HUES48 (cell line): ENCODE measurements around the gene ANTXR1.

Source experiments
- H3K27ac ChIP-seq: one replicate; pipeline ENCODE4 v1.7.0; 2013; ENCODE audit warnings: low read depth, low read length, inconsistent platforms
- H3K27me3 ChIP-seq: 2 replicates; pipeline ENCODE4 v1.6.1; 2013; ENCODE audit warnings: mild to moderate bottlenecking, low read length; ENCODE audit not compliant: control insufficient read depth, insufficient read depth
- H3K36me3 ChIP-seq: 2 replicates; pipeline ENCODE4 v1.6.1; 2013; ENCODE audit warnings: low read length; ENCODE audit not compliant: control insufficient read depth, insufficient read depth
- H3K4me1 ChIP-seq: 2 replicates; pipeline ENCODE4 v1.6.1; 2013; ENCODE audit warnings: mild to moderate bottlenecking, low read length; ENCODE audit not compliant: control insufficient read depth, insufficient read depth
- H3K4me3 ChIP-seq: 2 replicates; pipeline ENCODE4 v1.5.1; 2013; ENCODE audit warnings: mild to moderate bottlenecking, low read depth, low read length
- H3K9ac ChIP-seq: 2 replicates; pipeline ENCODE4 v1.6.1; 2013; ENCODE audit warnings: mild to moderate bottlenecking, low read depth, low read length, moderate library complexity
- H3K9me3 ChIP-seq: 2 replicates; pipeline ENCODE4 v1.6.1; 2013; ENCODE audit warnings: low read length; ENCODE audit not compliant: control insufficient read depth, insufficient read depth

Gene ANTXR1

DNA sequence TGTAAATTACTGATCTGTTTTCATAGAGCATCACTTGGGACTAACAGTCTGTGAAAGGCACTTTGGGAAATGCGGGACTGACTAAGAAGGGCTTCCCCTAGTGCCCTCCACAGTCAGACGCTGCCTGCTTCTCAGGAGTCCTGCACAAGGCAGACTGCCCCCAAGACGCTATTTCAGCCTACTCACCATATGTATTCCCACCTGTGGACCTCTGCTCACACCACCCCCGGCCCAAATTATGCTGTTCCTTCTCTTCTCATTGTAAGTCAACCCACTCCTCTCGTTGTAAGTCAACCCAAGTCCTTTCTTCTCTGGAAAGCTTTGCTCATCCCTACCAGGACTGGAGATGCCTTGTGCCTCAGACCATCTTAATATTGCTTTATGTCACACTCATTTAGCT, 198.7 kb downstream of the ANTXR1 start:
- H3K9ac ChIP-seq, result no peak overlapping the region
- H3K9me3 ChIP-seq, result no peaks in the 10 kb centered on the region
- H3K4me3 ChIP-seq, result no peak overlapping the region
- no peaks in the 10 kb centered on the region for H3K36me3 ChIP-seq
- H3K4me1 ChIP-seq, result peaks cover 25% of the 10 kb centered on the region
- H3K27me3 ChIP-seq, result no peaks in the 10 kb centered on the region
- no peak overlapping the region for H3K27ac ChIP-seq

GRCh38 chr2:69212238-69213028, 199.5 kb downstream of the ANTXR1 start:
- Histone ChIP-seq H3K27me3 (no peaks in the 10 kb centered on the region), H3K9me3 (no peaks in the 10 kb centered on the region), H3K9ac (no peak overlapping the region), H3K36me3 (no peaks in the 10 kb centered on the region), H3K4me3 (no peak overlapping the region), H3K4me1 (peaks cover 25% of the 10 kb centered on the region), H3K27ac (no peak overlapping the region)

DNA sequence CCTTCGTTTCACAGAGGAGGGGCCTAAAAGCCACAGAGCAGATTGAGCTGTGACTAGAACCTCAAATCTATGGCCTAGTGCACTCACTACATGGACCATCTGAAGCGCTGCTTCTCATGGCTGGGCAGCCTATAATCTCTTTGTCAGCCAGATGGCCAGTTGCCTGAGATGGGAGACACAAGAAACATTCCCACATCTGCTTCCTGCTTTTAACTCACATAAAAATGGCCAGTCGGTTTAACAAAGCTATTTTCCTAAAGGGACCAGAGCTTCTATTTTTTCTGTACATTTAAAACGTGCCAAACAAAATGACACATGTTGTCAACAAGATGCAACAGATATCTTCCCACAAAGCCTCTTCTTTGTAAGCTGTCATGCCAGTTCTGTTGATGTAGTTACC, 200.2 kb downstream of the ANTXR1 start:
- H3K27me3 ChIP-seq, result no peaks in the 10 kb centered on the region
- H3K4me1 ChIP-seq, result peaks cover 25% of the 10 kb centered on the region
- no peak overlapping the region for H3K9ac ChIP-seq
- H3K36me3 ChIP-seq, result no peaks in the 10 kb centered on the region
- H3K4me3 ChIP-seq, result no peak overlapping the region
- H3K27ac ChIP-seq, result no peak overlapping the region
- H3K9me3 ChIP-seq, result no peaks in the 10 kb centered on the region

DNA sequence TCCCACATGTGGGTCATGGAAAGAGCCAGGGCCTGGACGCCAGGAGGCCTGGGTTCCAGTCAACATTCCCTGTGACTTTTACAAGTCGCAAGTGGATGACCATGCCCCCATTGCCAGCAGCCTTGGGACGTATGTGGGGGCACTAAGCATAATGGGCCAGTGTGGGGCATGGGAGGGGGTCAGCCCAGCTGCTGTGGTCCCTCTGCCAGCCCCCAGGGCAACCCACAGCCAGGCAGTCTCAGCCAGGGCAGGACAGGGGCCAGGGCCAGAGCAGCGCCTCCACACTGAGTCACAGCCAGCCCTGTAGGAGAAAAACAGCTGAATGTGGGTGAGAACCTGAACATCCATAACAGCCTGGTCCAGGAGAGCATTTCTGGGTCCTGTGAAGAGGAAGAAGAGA, 200.8 kb downstream of the ANTXR1 start:
- Histone ChIP-seq H3K4me1 (peaks cover 25% of the 10 kb centered on the region), H3K27ac (no peak overlapping the region), H3K9ac (no peak overlapping the region), H3K9me3 (no peaks in the 10 kb centered on the region), H3K4me3 (no peak overlapping the region), H3K27me3 (no peaks in the 10 kb centered on the region), H3K36me3 (no peaks in the 10 kb centered on the region)

GRCh38 chr2:69214898-69215297, 201.9 kb downstream of the ANTXR1 start:
- Histone ChIP-seq H3K9me3 (no peaks in the 10 kb centered on the region), H3K4me3 (no peak overlapping the region), H3K27me3 (no peaks in the 10 kb centered on the region), H3K36me3 (no peaks in the 10 kb centered on the region), H3K27ac (no peak overlapping the region), H3K4me1 (peaks cover 17% of the 10 kb centered on the region), H3K9ac (no peak overlapping the region)

DNA sequence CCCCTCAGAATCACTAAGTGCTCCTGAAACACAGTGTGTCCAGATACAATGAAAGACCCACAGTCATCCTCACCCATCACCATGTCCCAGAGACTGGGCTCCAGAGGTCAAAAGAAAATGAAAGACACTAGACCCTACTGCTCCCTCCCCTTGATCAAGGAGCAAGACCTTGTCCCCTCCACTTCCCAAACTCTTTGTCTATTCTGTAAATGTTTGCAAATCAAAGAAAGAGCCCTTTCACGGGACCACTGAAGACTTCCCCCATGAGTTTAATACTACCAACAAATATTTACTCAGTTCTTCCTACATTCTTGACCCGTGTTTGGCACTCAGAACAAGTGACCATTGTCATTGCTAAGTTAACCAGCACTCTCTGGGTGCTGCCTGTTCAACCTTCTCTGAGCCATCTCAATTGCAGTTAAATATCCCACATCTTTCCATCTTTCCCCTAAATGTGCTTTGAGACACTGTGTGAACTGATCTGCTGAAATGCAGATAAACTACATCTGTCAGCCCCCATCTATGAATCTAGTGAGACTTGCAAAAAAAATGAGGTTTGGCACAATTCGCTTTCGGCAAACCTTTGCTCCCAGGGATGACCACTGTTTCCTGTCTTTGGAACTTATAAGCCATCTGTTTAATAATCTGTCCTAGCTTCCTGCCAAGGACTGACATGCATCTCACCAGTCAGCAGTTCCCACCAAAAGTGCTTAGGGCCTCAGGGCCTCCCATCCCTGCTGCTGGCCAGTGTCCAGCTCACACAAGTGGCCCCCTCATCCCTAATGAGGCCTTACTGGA, 203.8 kb downstream of the ANTXR1 start:
- Histone ChIP-seq H3K36me3 (no peaks in the 10 kb centered on the region), H3K4me1 (peaks cover 3% of the 10 kb centered on the region; the same call in 1 of the 2 replicates), H3K9me3 (no peaks in the 10 kb centered on the region), H3K9ac (no peak overlapping the region), H3K27ac (no peak overlapping the region), H3K4me3 (no peak overlapping the region), H3K27me3 (no peaks in the 10 kb centered on the region)

GRCh38 chr2:69217333-69218080, 204.5 kb downstream of the ANTXR1 start:
- no peaks in the 10 kb centered on the region for H3K27me3 ChIP-seq
- H3K9ac ChIP-seq, result no peak overlapping the region
- H3K4me1 ChIP-seq, result no peaks in the 10 kb centered on the region
- H3K9me3 ChIP-seq, result no peaks in the 10 kb centered on the region
- H3K27ac ChIP-seq, result no peak overlapping the region
- H3K4me3 ChIP-seq, result no peak overlapping the region
- no peaks in the 10 kb centered on the region for H3K36me3 ChIP-seq

DNA sequence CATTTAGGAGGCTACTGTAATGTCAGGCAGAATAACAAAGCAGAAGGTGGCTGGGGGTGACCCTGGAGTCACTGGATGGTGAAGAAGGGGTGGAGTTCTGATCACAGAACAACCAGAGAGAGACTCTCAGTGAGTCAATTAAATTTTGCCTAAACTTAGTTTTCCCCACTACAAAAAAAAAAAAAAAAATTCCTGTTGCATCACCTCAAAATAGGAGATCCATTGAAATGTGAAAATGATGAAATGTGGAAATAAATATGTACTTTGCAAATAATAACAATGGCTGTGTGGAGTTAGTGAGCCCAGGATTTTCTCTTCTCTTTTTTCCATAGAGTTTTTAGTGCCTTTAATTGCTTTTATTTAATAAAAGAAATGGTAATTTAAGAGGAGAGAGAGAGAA, 208.5 kb downstream of the ANTXR1 start:
- Histone ChIP-seq H3K36me3 (no peaks in the 10 kb centered on the region), H3K27me3 (no peaks in the 10 kb centered on the region), H3K9ac (no peak overlapping the region), H3K9me3 (no peaks in the 10 kb centered on the region), H3K4me1 (peaks cover 7% of the 10 kb centered on the region), H3K27ac (no peak overlapping the region), H3K4me3 (no peak overlapping the region)

- H3K4me1 ChIP-seq, result peaks cover 7% of the 10 kb centered on the region
- no peak overlapping the region for H3K27ac ChIP-seq
- H3K9me3 ChIP-seq, result no peaks in the 10 kb centered on the region
- no peak overlapping the region for H3K4me3 ChIP-seq
- no peaks in the 10 kb centered on the region for H3K36me3 ChIP-seq
- no peaks in the 10 kb centered on the region for H3K27me3 ChIP-seq
- H3K9ac ChIP-seq, result no peak overlapping the region
Measured at GRCh38 chr2:69221960-69222751, 209.2 kb downstream of the ANTXR1 start.

DNA sequence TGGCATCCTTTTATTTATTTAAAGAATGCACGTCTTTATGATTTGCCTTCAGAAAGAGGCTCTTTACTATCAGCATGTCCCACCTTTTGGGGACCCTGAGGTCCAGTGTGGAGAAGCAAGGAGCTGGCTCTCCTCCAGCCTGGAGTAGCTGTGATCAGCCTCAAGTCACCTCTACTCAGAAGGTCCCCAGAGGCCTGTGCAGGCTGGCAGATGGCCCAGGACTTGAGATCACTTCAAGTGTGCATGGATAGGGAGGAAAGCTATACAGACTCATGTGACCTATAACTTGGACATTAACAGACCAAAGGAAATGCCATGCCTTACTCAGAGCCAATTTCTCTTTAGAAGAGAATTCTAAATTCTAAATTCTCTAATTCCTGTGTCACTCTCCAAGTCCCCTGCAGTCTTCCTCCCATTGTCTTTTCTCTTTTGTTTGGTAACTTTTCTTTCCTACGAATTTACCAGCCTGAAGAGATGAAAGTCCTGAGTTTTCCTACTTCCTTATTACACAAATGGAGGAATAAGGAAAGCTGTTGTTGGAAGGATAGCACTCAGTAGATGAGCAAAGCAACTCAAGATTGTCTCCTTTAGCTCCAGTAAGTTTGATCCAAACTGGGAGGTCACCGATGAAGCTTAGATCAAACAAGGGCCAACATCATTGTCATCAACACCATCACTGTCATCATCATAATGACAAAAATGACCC, 210.1 kb downstream of the ANTXR1 start:
- Histone ChIP-seq H3K27ac (no peak overlapping the region), H3K4me3 (no peak overlapping the region), H3K9me3 (no peaks in the 10 kb centered on the region), H3K27me3 (no peaks in the 10 kb centered on the region), H3K36me3 (no peaks in the 10 kb centered on the region), H3K4me1 (peaks cover 7% of the 10 kb centered on the region), H3K9ac (no peak overlapping the region)
